Prostate gland (tissue), 2 donors: Measurements from ENCODE around the gene SPOCK1. TPM values are rescaled to one million over a fixed set of nuclear protein-coding genes. Genes with fewer than 3 reads are reported as not detected.

ENCODE experiments used
- DNase-seq: peaks from one replicate; pipeline ENCODE4 v3.0.0-alpha.2; 2019; ENCODE audit warnings: low spot score
- H3K27ac ChIP-seq, 2 donors: fragments of 200-600 bp; sonication (generic); 2 replicates each; pipeline ENCODE4 v1.5.1; 2017 to 2019
- H3K27me3 ChIP-seq: fragments of 200-600 bp; sonication (generic); replicated peaks from 2 replicates; pipeline ENCODE4 v1.5.1; 2019; ENCODE audit not compliant: insufficient read depth
- H3K36me3 ChIP-seq, 2 donors: fragments of 200-600 bp; sonication (generic); 1 replicate in 1 of 2; 2 replicates in 1 of 2; pipeline versions ENCODE4 v1.5.1 to v1.8.1; 2017 to 2019
- H3K4me1 ChIP-seq: fragments of 200-600 bp; sonication (generic); replicated peaks from 2 replicates; pipeline ENCODE4 v1.5.1; 2019
- H3K4me3 ChIP-seq, 2 donors: fragments of 200-600 bp; sonication (generic); 2 replicates each; pipeline ENCODE4 v1.5.1; 2017 to 2019
- H3K9me3 ChIP-seq: fragments of 200-600 bp; sonication (generic); 2 replicates; pipeline ENCODE4 v1.5.1; 2017
- CTCF ChIP-seq, 4 experiments: fragments of 200-600 bp in 2 of 4; fragments of 450-650 bp in 2 of 4; sonication (generic) in 2 of 4; IDR thresholded peaks; 1 replicate in 3 of 4; 2 replicates in 1 of 4; pipeline ENCODE4 v1.5.1; 2016 to 2019; ENCODE audit warnings: antibody characterized with exemption in 4 of 4, mild to moderate bottlenecking in 2 of 4, moderate library complexity in 2 of 4
- POLR2A ChIP-seq: fragments of 450-650 bp; IDR thresholded peaks from one replicate; pipeline ENCODE4 v1.6.1; 2016; ENCODE audit warnings: antibody characterized with exemption, mild to moderate bottlenecking
- POLR2AphosphoS5 ChIP-seq: sonication (generic); formaldehyde crosslinking; IDR thresholded peaks from one replicate; pipeline ENCODE4 v1.6.1; 2017; ENCODE audit warnings: antibody characterized with exemption
- WGBS: methylation state at CpG from one replicate; pipeline ENCODE4 v1.1.5; 2018; 5-methylcytosine and 5-hydroxymethylcytosine counted together
- intact Hi-C: fragments of 100-400 bp; cut with DNase I; formaldehyde crosslinking; loops from one replicate; pipeline ENCODE4 v1.14.2; 2022
- total RNA-seq, 2 donors: library from RNA; depleted of rRNA; stranded (reverse); fragments of >200 nt; gene quantifications; one replicate each; pipeline ENCODE4 v1.1.0, GENCODE V29; 2016

Gene SPOCK1
- total RNA-seq, 2 donors from 2014 or later = 89.4 to 92.9 TPM

- H3K27me3 ChIP-seq = no peaks in the 10 kb centered on the region
- peaks cover 4% of the 10 kb centered on the region for H3K4me1 ChIP-seq
- no peak for TF ChIP-seq POLR2AphosphoS5
- no peak for TF ChIP-seq CTCF (IDR thresholded peaks at IDR 0.05)
- no peak for TF ChIP-seq POLR2A
- DNase-seq = no peak
- H3K27ac ChIP-seq = no peak overlapping the region
- no peaks in the 10 kb centered on the region for H3K9me3 ChIP-seq
- no peaks in the 10 kb centered on the region for H3K36me3 ChIP-seq
- no peak overlapping the region for H3K4me3 ChIP-seq
- 75% methylated on average over 3 of the region's 3 CpGs for WGBS
- intact Hi-C loops = no loop called here
Observed at GRCh38 chr5:137022043-137022442, 477.1 kb downstream of the SPOCK1 start.

- Histone ChIP-seq H3K36me3 (no peaks in the 10 kb centered on the region), H3K4me1 (peaks cover 4% of the 10 kb centered on the region), H3K9me3 (no peaks in the 10 kb centered on the region), H3K27me3 (no peaks in the 10 kb centered on the region), H3K27ac (no peak overlapping the region), H3K4me3 (no peak overlapping the region)
- no peak for DNase-seq
- intact Hi-C loops = no loop called here
- WGBS = 69% methylated on average over 3 of the region's 3 CpGs
- TF ChIP-seq POLR2AphosphoS5 (no peak), CTCF (IDR thresholded peaks at IDR 0.05) (no peak), POLR2A (no peak)
Observed at GRCh38 chr5:137019229-137019628, 479.9 kb downstream of the SPOCK1 start.

GRCh38 chr5:137016783-137017324, 482.3 kb downstream of the SPOCK1 start:
- intact Hi-C loops = no loop called here
- Histone ChIP-seq H3K27ac (no peak overlapping the region), H3K36me3 (no peaks in the 10 kb centered on the region), H3K4me3 (no peak overlapping the region), H3K4me1 (no peaks in the 10 kb centered on the region), H3K9me3 (no peaks in the 10 kb centered on the region), H3K27me3 (no peaks in the 10 kb centered on the region)
- no peak for TF ChIP-seq POLR2A
- no peak for TF ChIP-seq CTCF (IDR thresholded peaks at IDR 0.05)
- no peak for TF ChIP-seq POLR2AphosphoS5
- DNase-seq = no peak
- 62% methylated on average over 5 of the region's 5 CpGs for WGBS

DNA sequence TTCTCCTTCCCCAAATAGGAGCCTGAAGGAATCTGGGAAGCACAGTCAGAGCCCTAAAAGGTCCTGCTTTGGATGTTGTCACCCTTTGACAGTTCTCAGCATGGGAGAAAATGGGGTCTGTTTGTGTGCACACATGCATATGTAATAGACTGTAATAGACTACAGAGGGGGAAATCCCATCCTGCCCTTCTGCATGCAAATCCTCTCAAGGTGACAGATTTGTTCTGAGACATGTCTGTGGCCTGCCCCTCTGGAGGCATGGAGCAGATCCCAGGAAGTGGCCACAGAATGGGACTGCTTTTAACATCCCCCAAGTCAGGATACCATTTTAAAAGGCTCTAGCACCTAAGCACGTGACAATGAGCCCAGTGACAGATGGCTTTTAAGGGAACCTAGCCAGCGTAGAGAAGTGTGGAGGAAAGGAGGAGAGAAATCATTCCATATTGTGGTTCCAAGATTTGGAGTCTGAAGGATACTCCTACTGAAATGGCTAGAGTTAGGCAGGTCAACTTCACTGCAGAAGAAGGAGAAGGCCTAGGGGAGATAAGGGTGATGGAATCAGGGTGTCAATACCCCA, 483.5 kb downstream of the SPOCK1 start:
- intact Hi-C loops = no loop called here

More for the DNA sequence above, 483.5 kb downstream of the SPOCK1 start:
- H3K36me3 ChIP-seq = no peaks in the 10 kb centered on the region
- no peaks in the 10 kb centered on the region for H3K9me3 ChIP-seq
- H3K27ac ChIP-seq = no peak overlapping the region
- H3K4me3 ChIP-seq = no peak overlapping the region
- no peaks in the 10 kb centered on the region for H3K4me1 ChIP-seq
- no peaks in the 10 kb centered on the region for H3K27me3 ChIP-seq
- no peak for TF ChIP-seq POLR2AphosphoS5
- TF ChIP-seq CTCF (IDR thresholded peaks at IDR 0.05) = no peak
- no peak for TF ChIP-seq POLR2A
- DNase-seq = no peak
- 83% methylated on average over 2 of the region's 2 CpGs for WGBS
